CD4-positive, alpha-beta T cell (primary cell): Measurements from ENCODE around the gene USP8. TPM values are rescaled to one million over a fixed set of nuclear protein-coding genes. Genes with fewer than 3 reads are reported as not detected.
"Not testable (repeated sequence)": the region's sequence is repeated elsewhere in the genome, so short reads cannot be mapped to it uniquely, and the experiment has no call there.

Experiments used
- ATAC-seq: fragments of 200-7000 bp; cut with Tn5 transposase; one replicate; pipeline ENCODE4 v1.10.0; 2022; ENCODE audit warnings: mild to moderate bottlenecking; ENCODE audit not compliant: poor library complexity
- CTCF ChIA-PET: fragments of 350-600 bp; sonication (Branson Sonifier 250); formaldehyde crosslinking; loops from one replicate; lab custom pipeline; 2021; ENCODE audit warnings: antibody characterized with exemption, inconsistent platforms; lab: Charles Lee
- POLR2A ChIA-PET: fragments of 350-600 bp; sonication (Branson Sonifier 250); formaldehyde crosslinking; loops from one replicate; lab custom pipeline; 2021; ENCODE audit warnings: antibody characterized with exemption, inconsistent platforms; lab: Charles Lee
- DNase-seq, 14 experiments: peaks; one replicate each; pipeline ENCODE4 v3.0.0-alpha.2; 2013 to 2020; ENCODE audit warnings: mixed read lengths in 2 of 14
- H3K27ac ChIP-seq, 2 donors: one replicate each; pipeline versions ENCODE4 v1.5.1 to v1.7.0; 2013; ENCODE audit warnings: low read length in 2 of 2, low read depth in 1 of 2, mild to moderate bottlenecking in 1 of 2
- H3K27me3 ChIP-seq, 2 experiments: 1 replicate in 1 of 2; 2 replicates in 1 of 2; pipeline versions ENCODE4 v1.6.1 to v1.7.0; 2013; ENCODE audit warnings: low read length in 2 of 2, control low read depth in 1 of 2, mild to moderate bottlenecking in 1 of 2, moderate library complexity in 1 of 2; ENCODE audit not compliant: insufficient read depth in 2 of 2, control insufficient read depth in 1 of 2
- H3K36me3 ChIP-seq: one replicate; pipeline ENCODE4 v1.6.1; 2013; ENCODE audit warnings: low read length, control low read depth; ENCODE audit not compliant: insufficient read depth
- H3K4me1 ChIP-seq: one replicate; pipeline ENCODE4 v1.6.1; 2013; ENCODE audit warnings: low read length, control low read depth; ENCODE audit not compliant: insufficient read depth
- H3K4me3 ChIP-seq: one replicate; pipeline ENCODE4 v1.5.1; 2013; ENCODE audit warnings: mild to moderate bottlenecking, low read length, moderate library complexity
- H3K9me3 ChIP-seq, 2 experiments: 1 replicate in 1 of 2; 2 replicates in 1 of 2; pipeline versions ENCODE4 v1.6.1 to v1.7.0; 2013; ENCODE audit warnings: low read length in 2 of 2, mild to moderate bottlenecking in 2 of 2, control low read depth in 1 of 2, moderate library complexity in 1 of 2; ENCODE audit not compliant: control insufficient read depth in 1 of 2, insufficient read depth in 1 of 2
- H3K27ac Mint-ChIP-seq: one replicate; pipeline ENCODE4 v1.8.0; 2020; ENCODE audit warnings: mixed read lengths
- H3K27me3 Mint-ChIP-seq: one replicate; pipeline ENCODE4 v1.8.0; 2021; ENCODE audit warnings: mixed read lengths
- H3K36me3 Mint-ChIP-seq: one replicate; pipeline ENCODE4 v1.8.0; 2021; ENCODE audit warnings: low read depth, mixed read lengths
- H3K4me1 Mint-ChIP-seq: one replicate; pipeline ENCODE4 v1.8.0; 2021; ENCODE audit warnings: low read depth, mixed read lengths
- H3K4me3 Mint-ChIP-seq: one replicate; pipeline ENCODE4 v1.8.0; 2020; ENCODE audit warnings: mild to moderate bottlenecking, mixed read lengths
- H3K9me3 Mint-ChIP-seq: one replicate; pipeline ENCODE4 v1.8.0; 2020; ENCODE audit warnings: mixed read lengths
- intact Hi-C, 2 experiments: fragments of 100-400 bp; cut with DNase I in 1 of 2; cut with micrococcal nuclease in 1 of 2; formaldehyde crosslinking; loops; one replicate each; pipeline versions ENCODE4 v1.15.1 to v1.9.0; 2023 to 2025; cut with DNase I, micrococcal nuclease
- total RNA-seq, 174 experiments: library from RNA in 2 of 174; stranded (reverse) in 2 of 174; gene quantifications; one replicate each; pipeline ENCODE4 v1.2.3 and lab custom pipeline; 2021 to 2026
- TF ChIP-seq, protein P1 (sequence below): fragments of 200-600 bp; IDR thresholded peaks from one replicate; pipeline ENCODE4 v1.8.0; 2022; ENCODE audit warnings: antibody characterized with exemption, mild to moderate bottlenecking

USP8 gene
- total RNA-seq, 2 experiments from 2014 or later: 48.9 to 50.0 TPM

- no peak overlapping the region for H3K4me3 ChIP-seq
- Mint-ChIP-seq H3K36me3 (no peaks in the 10 kb centered on the region), H3K4me1 (no peaks in the 10 kb centered on the region), H3K4me3 (no peak overlapping the region), H3K27ac (no peak overlapping the region), H3K27me3 (no peaks in the 10 kb centered on the region), H3K9me3 (no peaks in the 10 kb centered on the region)
- ChIA-PET POLR2A (no interaction called here), CTCF (no interaction called here)
- H3K27me3 ChIP-seq: no peaks in the 10 kb centered on the region
- H3K36me3 ChIP-seq: no peaks in the 10 kb centered on the region
- DNase-seq (no peak), ATAC-seq (no peak)
- intact Hi-C loops: no loop called here
- H3K4me1 ChIP-seq: no peaks in the 10 kb centered on the region
- no peak overlapping the region for H3K27ac ChIP-seq
- no peaks in the 10 kb centered on the region for H3K9me3 ChIP-seq
- TF ChIP-seq, protein P1, sequence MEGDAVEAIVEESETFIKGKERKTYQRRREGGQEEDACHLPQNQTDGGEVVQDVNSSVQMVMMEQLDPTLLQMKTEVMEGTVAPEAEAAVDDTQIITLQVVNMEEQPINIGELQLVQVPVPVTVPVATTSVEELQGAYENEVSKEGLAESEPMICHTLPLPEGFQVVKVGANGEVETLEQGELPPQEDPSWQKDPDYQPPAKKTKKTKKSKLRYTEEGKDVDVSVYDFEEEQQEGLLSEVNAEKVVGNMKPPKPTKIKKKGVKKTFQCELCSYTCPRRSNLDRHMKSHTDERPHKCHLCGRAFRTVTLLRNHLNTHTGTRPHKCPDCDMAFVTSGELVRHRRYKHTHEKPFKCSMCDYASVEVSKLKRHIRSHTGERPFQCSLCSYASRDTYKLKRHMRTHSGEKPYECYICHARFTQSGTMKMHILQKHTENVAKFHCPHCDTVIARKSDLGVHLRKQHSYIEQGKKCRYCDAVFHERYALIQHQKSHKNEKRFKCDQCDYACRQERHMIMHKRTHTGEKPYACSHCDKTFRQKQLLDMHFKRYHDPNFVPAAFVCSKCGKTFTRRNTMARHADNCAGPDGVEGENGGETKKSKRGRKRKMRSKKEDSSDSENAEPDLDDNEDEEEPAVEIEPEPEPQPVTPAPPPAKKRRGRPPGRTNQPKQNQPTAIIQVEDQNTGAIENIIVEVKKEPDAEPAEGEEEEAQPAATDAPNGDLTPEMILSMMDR: no peak
Observed at GRCh38 chr15:50380089-50380488, 44.1 kb upstream of the USP8 start.

DNA sequence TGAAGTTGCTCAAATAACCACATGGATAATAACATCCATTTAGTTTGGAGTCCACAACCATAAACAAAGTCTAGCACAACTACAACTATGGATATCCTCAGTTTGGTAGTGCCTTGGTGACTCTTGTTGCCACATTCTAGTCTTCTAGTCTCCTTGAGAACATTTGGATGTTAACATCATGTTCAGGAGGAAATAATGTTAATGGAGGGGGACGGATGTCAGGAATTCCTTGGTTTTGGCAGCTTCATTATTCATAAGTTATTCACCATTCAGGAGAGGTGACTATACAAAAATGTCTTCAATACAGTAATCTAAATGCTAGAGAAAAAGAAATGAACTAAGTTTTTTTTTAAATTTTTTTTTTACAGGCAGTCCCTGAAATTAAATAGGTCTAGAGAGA is 42.8 kb upstream of the USP8 start:
- no peaks in the 10 kb centered on the region for H3K4me1 ChIP-seq
- ChIA-PET POLR2A (interaction anchor here (1.6 kb wide), 1 partner anchor 26 kb away, joined by 4 read pairs; the partner anchor contains the start of gene GABPB1), CTCF (no interaction called here)
- Mint-ChIP-seq H3K36me3 (no peaks in the 10 kb centered on the region), H3K4me3 (no peak overlapping the region), H3K4me1 (no peaks in the 10 kb centered on the region), H3K9me3 (no peaks in the 10 kb centered on the region), H3K27me3 (no peaks in the 10 kb centered on the region), H3K27ac (no peak overlapping the region)
- no peak overlapping the region for H3K4me3 ChIP-seq
- H3K9me3 ChIP-seq: no peaks in the 10 kb centered on the region
- ATAC-seq (no peak), DNase-seq (no peak)
- no peaks in the 10 kb centered on the region for H3K27me3 ChIP-seq
- intact Hi-C loops: no loop called here
- H3K36me3 ChIP-seq: no peaks in the 10 kb centered on the region
- TF ChIP-seq, protein P1: no peak
- no peak overlapping the region for H3K27ac ChIP-seq

GRCh38 chr15:50382408-50382807 is 41.8 kb upstream of the USP8 start:
- H3K27ac Mint-ChIP-seq, ATAC-seq, H3K27me3 ChIP-seq, DNase-seq, H3K4me3 Mint-ChIP-seq, H3K9me3 Mint-ChIP-seq, H3K4me3 ChIP-seq, H3K9me3 ChIP-seq, H3K27me3 Mint-ChIP-seq, H3K4me1 ChIP-seq, intact Hi-C loops, H3K4me1 Mint-ChIP-seq, H3K27ac ChIP-seq, H3K36me3 Mint-ChIP-seq, H3K36me3 ChIP-seq: not testable (repeated sequence)
- CTCF ChIA-PET: interaction anchor here (0.7 kb wide), 1 partner anchor 924 kb away, joined by 4 read pairs; no protein-coding TSS in a partner anchor
- POLR2A ChIA-PET: interaction anchor here (1.6 kb wide), 1 partner anchor 27 kb away, joined by 4 read pairs; the partner anchor contains the start of gene GABPB1
